Skin of body (tissue), 2 donors: ENCODE results near the gene DCAF7. TPM values are rescaled to one million over a fixed set of nuclear protein-coding genes. Genes with fewer than 3 reads are reported as not detected.

Experiments
- DNase-seq: peaks from one replicate; lab custom pipeline; 2025; lab: John Stamatoyannopoulos, UW
- total RNA-seq: library from RNA; depleted of rRNA; stranded (reverse); fragments of >200 nt; gene quantifications from one replicate; pipeline ENCODE4 v1.2.3, GENCODE V29; 2014

The DCAF7 gene
- total RNA-seq, 1 donor from 2014 or later = 17.3 TPM

GRCh38 chr17:63588797-63589196 lies 38.5 kb downstream of the DCAF7 start:
- DNase-seq = no peak

- DNase-seq = no peak
Observed at GRCh38 chr17:63589646-63590045, 39.4 kb downstream of the DCAF7 start.

GRCh38 chr17:63592797-63593196 lies 42.5 kb downstream of the DCAF7 start:
- no peak for DNase-seq

- no peak for DNase-seq
Observed at GRCh38 chr17:63595132-63595531, 44.9 kb downstream of the DCAF7 start.

GRCh38 chr17:63596856-63597586 lies 46.7 kb downstream of the DCAF7 start:
- DNase-seq = no peak

- no peak for DNase-seq
Observed at GRCh38 chr17:63598281-63598680, 48.0 kb downstream of the DCAF7 start.

GRCh38 chr17:63600569-63601438 lies 50.5 kb downstream of the DCAF7 start, which contains the start of gene TACO1:
Gene TACO1 (plus strand): TSS chr17:63600895. CDS start chr17:63601084, 189 bp downstream.
- DNase-seq = peak; percentile 73

GRCh38 chr17:63601439-63602371 lies 51.4 kb downstream of the DCAF7 start:
- no peak for DNase-seq

GRCh38 chr17:63609816-63610573 lies 59.7 kb downstream of the DCAF7 start:
- no peak for DNase-seq

- no peak for DNase-seq
Observed at GRCh38 chr17:63610854-63611253, 60.6 kb downstream of the DCAF7 start.

- no peak for DNase-seq
Observed at GRCh38 chr17:63611354-63611753, 61.1 kb downstream of the DCAF7 start.

GRCh38 chr17:63613663-63614062 lies 63.4 kb downstream of the DCAF7 start:
- DNase-seq = no peak

- no peak for DNase-seq
Observed at GRCh38 chr17:63621229-63621683, 71.0 kb downstream of the DCAF7 start.

- DNase-seq = peak; percentile 100
Observed at GRCh38 chr17:63621684-63622573, 71.7 kb downstream of the DCAF7 start, which contains the start of gene MAP3K3. Gene MAP3K3 (plus strand): TSS chr17:63622417. CDS start chr17:63622760, 343 bp downstream.

- DNase-seq = peak; percentile 31
Observed at GRCh38 chr17:63622574-63623390, 72.5 kb downstream of the DCAF7 start.

- DNase-seq = no peak
Observed at GRCh38 chr17:63623786-63624530, 73.7 kb downstream of the DCAF7 start.

GRCh38 chr17:63624531-63624880 lies 74.2 kb downstream of the DCAF7 start:
- DNase-seq = no peak
